HG03103 (cell line): ENCODE measurements around the gene DEGS1.
"Not testable (repeated sequence)": the region's sequence is repeated elsewhere in the genome, so short reads cannot be mapped to it uniquely, and the experiment has no call there.

Source experiments
- ATAC-seq: cut with Tn5 transposase; IDR thresholded peaks from one replicate; pipeline ENCODE4 v1.9.1; 2021; ENCODE audit warnings: low read depth; ENCODE audit not compliant: unreplicated experiment

Gene DEGS1

GRCh38 chr1:224180783-224181452 is 2.1 kb upstream of the DEGS1 start:
- ATAC-seq = no peak

GRCh38 chr1:224181453-224181810 is 1.6 kb upstream of the DEGS1 start:
- no peak for ATAC-seq

GRCh38 chr1:224182057-224182865 is 779 bp upstream of the DEGS1 start:
- peak; percentile 42 for ATAC-seq

GRCh38 chr1:224183591-224184312 is 712 bp downstream of the DEGS1 start:
- ATAC-seq = peak; percentile 34

GRCh38 chr1:224185208-224185607 is 2.2 kb downstream of the DEGS1 start:
- ATAC-seq = no peak

- ATAC-seq = no peak
These were observed 5.2 kb downstream of the DEGS1 start for GRCh38 chr1:224188286-224188685.

- no peak for ATAC-seq
These were observed 6.5 kb downstream of the DEGS1 start for GRCh38 chr1:224189561-224189960.

- peak; percentile 46 for ATAC-seq
These were observed 9.2 kb downstream of the DEGS1 start for GRCh38 chr1:224192082-224192788.

- no peak for ATAC-seq
These were observed 10.4 kb downstream of the DEGS1 start for GRCh38 chr1:224193319-224193966.

- no peak for ATAC-seq
These were observed 14.0 kb downstream of the DEGS1 start for GRCh38 chr1:224196813-224197600.

- ATAC-seq = no peak
These were observed 15.5 kb downstream of the DEGS1 start for GRCh38 chr1:224198572-224198971.

- ATAC-seq = no peak
These were observed 16.6 kb downstream of the DEGS1 start for GRCh38 chr1:224199679-224200078.

GRCh38 chr1:224201383-224201782 is 18.3 kb downstream of the DEGS1 start:
- ATAC-seq = no peak

GRCh38 chr1:224201853-224202252 is 18.8 kb downstream of the DEGS1 start:
- no peak for ATAC-seq

GRCh38 chr1:224203243-224204016 is 20.4 kb downstream of the DEGS1 start:
- ATAC-seq = peak; percentile 62

- ATAC-seq = peak; percentile 35
These were observed 22.4 kb downstream of the DEGS1 start for GRCh38 chr1:224205438-224205840.

- ATAC-seq = not testable (repeated sequence)
These were observed 23.0 kb downstream of the DEGS1 start for GRCh38 chr1:224205931-224206538.

- no peak for ATAC-seq
These were observed 28.3 kb downstream of the DEGS1 start for GRCh38 chr1:224211206-224211962.
